MM.1S (cell line): ENCODE measurements around the gene MBTD1.

Experiments used
- CTCF ChIP-seq: fragments of 300-600 bp; sonication (generic); IDR thresholded peaks from 2 replicates; pipeline ENCODE4 v1.5.1; 2016; ENCODE audit warnings: antibody characterized with exemption, low read length, mixed read lengths
- EZH2 ChIP-seq: fragments of 300-600 bp; sonication (generic); optimal IDR thresholded peaks from 2 replicates; pipeline ENCODE3; 2017; ENCODE audit warnings: low read depth, mild to moderate bottlenecking, antibody characterized with exemption, low read length, mixed read lengths
- EZH2phosphoT487 ChIP-seq: fragments of 300-600 bp; sonication (generic); IDR thresholded peaks from 2 replicates; pipeline ENCODE4 v1.6.1; 2018; ENCODE audit warnings: antibody characterized with exemption, low read length

GRCh38 chr17:51244041-51244440 is 15.8 kb downstream of the MBTD1 start:
- no peak for TF ChIP-seq CTCF
- TF ChIP-seq EZH2, result no peak
- no peak for TF ChIP-seq EZH2phosphoT487
